OCI-LY7 (cell line): Measurements from ENCODE around the gene TTC34.

Experiments
- CTCF ChIP-seq: fragments of 200-600 bp; sonication (generic); conservative IDR thresholded peaks from 2 replicates; pipeline ENCODE4 v1.5.1; 2014; ENCODE audit warnings: mild to moderate bottlenecking, antibody characterized with exemption, low read length, moderate library complexity, mixed read lengths
- EZH2phosphoT487 ChIP-seq: fragments of 200-600 bp; sonication (generic); IDR thresholded peaks from 2 replicates; pipeline ENCODE4 v1.6.1; 2018; ENCODE audit warnings: low read depth, borderline replicate concordance, mild to moderate bottlenecking, mixed run types, antibody characterized with exemption, low read length, moderate library complexity, mixed read lengths

DNA sequence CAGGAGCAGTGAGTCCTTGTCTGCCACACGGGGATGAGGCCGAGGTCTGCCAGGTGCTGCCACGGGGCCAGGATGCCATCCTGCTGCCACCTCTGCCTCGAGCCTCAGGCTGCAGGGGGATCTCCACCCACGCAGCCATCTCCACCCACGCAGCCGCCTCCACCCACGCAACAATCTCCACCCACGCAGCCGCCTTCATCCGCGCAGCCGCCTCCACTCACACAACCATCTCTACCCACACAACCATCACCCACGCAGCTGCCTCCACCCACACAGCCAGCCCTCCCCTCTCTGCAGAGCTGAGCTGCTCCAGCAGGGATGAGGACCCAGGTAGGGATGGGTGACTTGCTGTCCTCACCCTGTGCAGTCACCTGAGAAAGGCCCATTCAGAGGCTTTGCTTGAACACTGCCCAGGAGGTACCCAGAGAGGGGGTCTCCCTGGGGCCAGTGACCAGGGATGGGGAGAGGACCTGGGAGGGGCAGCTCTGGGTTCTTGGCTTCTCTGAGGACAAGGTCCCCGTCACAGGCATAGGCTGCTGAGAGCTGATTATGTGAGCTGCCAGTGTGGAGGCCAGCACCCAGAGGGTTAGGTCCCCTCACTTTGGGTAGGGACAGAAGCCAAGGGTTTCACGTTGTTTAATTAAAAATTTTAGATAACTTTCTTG is 46.6 kb upstream of the TTC34 start:
- TF ChIP-seq CTCF: no peak
- no peak for TF ChIP-seq EZH2phosphoT487
